AG09319 (cell line): ENCODE measurements around the gene TSHB.

ENCODE experiments used
- DNase-seq: peaks from one replicate; pipeline ENCODE4 v3.0.0-alpha.2; 2010; ENCODE audit warnings: low read depth; ENCODE audit errors: extremely low read depth
- TF ChIP-seq, protein P1 (sequence below): IDR thresholded peaks from 2 replicates; pipeline ENCODE4 v1.5.1; 2011; ENCODE audit warnings: low read depth, mild to moderate bottlenecking, inconsistent platforms, low read length, moderate library complexity

The TSHB gene

DNA sequence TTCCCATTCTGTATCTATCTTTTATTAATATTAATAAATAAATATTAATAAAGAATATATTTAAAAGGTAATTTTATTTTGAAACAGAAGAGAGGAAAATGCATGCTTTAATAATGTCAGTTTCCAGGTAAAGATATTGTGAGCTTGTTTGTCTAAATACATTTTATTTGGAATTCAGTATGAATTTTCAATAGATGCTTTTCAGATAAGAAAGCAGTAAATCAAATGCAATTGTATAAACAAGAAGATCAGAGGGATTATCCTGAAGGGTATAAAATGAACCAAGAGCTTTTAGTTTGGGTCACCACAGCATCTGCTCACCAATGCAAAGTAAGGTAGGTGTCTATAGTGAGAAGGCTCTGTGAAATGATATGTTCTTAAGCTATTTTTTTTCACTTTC is at the start of gene TSHB:
Gene TSHB, plus strand, starts transcription at position 301 of the 400 bp plus-strand sequence. CDS start 3,537 bp downstream, outside the sequence.
- no peak for DNase-seq
- TF ChIP-seq, protein P1, sequence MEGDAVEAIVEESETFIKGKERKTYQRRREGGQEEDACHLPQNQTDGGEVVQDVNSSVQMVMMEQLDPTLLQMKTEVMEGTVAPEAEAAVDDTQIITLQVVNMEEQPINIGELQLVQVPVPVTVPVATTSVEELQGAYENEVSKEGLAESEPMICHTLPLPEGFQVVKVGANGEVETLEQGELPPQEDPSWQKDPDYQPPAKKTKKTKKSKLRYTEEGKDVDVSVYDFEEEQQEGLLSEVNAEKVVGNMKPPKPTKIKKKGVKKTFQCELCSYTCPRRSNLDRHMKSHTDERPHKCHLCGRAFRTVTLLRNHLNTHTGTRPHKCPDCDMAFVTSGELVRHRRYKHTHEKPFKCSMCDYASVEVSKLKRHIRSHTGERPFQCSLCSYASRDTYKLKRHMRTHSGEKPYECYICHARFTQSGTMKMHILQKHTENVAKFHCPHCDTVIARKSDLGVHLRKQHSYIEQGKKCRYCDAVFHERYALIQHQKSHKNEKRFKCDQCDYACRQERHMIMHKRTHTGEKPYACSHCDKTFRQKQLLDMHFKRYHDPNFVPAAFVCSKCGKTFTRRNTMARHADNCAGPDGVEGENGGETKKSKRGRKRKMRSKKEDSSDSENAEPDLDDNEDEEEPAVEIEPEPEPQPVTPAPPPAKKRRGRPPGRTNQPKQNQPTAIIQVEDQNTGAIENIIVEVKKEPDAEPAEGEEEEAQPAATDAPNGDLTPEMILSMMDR, result no peak

DNA sequence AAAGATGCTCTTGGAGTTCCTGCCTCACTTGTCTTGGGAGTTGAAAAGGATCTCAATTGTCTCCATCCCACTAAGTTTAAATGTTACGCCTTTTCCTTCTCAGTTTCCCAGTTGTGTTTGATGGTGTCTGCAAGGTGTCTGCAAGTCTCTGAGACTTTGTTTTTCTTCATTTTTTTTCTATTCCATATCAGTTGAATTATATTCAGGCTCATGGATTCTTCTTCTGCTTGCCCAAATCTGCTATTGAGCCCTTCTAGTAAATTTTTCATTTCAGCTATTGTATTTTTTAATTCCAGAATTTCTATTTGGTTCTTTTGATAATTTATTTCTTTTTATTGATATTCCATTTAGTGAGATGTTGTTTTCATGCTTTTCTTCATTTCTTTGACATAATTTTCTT is 47.4 kb upstream of the TSHB start:
- TF ChIP-seq, protein P1, result no peak
- no peak for DNase-seq

DNA sequence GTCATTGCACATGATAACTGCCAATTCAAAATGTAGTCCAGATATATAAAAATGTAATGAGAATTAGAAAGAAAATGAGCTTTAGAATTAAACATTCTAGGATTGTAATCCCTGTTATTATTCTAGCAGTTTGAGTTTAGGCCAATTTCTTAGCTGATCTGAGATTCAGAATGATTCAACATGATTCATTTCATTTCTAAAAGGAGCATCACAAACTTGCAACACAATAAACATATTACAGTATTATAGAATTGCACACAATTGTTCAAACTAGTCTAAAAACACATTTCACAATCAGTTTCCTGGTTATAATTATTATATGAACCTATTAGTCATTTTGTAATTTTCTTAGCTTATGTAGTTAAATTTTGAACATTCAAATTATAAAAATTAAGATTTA is 43.3 kb upstream of the TSHB start:
- DNase-seq, result no peak
- TF ChIP-seq, protein P1, result no peak

DNA sequence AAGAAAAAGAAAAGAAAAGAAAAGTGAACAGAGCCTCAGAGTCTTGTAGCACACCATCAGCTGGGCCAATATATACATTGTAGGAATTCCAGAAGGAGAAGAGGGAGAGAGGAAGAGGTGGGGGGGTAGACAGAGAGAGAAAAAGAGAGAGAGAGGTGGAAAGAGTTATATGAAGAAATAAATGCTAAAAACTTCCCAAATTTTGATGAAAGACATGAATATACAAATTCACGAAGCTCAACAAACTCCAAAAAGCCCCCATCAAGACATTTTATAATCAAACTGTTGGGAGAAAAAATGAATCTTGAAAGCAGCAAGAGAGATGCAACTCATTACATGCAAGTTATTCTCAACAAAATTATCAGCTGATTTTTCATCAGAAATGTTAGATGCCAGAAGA is 41.5 kb upstream of the TSHB start:
- TF ChIP-seq, protein P1, result no peak

DNA sequence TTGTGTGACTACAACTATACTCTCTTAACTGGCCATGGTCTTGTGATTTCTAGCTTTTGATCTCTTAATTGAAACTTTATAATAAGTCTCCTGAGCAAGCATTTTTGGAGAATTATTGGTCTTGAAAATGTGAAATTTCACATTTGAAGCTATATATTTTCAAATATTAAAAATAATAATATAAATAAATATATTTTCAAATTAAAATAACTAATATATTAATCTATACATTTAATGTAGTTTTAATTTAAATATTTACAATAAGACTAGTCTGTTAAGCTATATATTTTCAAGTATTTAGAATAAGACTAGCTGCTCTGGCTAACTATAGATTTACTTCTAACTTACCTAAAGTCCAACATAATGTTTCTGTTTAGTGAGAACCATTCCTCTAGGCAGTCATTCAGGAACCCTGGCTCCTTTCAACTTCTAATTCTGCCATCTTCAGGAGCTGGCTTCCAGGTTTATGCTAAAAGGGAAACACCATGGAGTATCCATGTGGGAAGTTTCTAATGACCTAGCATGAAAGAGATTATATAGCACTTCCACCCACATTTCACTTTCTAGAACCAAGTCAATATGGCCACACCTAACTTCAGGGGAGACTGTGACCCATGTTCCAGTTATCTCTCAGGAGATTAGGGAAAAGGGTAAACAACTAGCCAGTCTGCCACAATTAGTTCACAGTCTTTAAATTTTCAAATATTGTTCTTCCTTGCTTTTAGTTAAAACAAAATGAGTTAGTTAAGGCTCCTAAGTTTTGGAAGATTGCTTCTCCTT is 31.9 kb upstream of the TSHB start:
- DNase-seq, result no peak
- TF ChIP-seq, protein P1, result no peak

More for the DNA sequence above, 41.5 kb upstream of the TSHB start:
- DNase-seq, result no peak

DNA sequence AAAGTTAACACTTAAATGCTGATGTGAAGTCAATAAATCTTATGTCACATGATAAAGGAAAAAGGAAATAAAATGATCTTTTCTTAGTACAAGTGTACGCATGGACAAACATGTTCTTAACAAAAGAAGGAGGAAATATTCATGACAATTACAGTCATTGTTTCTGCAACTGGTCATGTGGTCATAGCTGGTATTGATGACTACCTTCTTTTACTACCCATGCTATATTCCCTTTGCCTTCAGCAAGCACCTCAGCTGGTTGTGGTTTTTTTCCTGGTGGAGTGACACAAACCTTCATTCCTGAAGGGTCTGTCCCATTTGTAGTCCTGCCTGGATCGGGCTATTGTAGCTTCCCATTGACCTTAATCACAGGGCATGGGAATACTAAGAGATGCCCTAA is 23.4 kb upstream of the TSHB start:
- TF ChIP-seq, protein P1, result no peak
- no peak for DNase-seq

DNA sequence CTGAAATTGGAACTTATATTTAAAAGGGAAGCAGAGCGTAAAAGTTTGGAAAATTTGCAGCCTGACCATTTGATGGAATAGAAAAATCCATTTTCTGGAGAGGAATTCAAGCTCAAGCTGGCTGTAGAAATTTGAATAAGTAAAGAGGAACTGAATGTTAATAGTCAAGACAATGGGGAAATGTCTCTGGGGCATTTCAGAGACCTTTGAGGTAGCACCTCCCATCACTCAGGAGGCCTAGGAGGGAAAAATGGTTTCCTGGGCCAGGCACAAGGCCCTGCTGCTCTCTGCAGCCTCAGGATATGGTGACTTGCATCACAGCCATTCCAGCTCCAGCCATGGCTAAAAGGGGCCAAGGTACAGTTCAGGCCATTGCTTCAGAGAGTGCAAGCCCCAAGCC is 17.6 kb upstream of the TSHB start:
- no peak for DNase-seq
- TF ChIP-seq, protein P1, result no peak
